ENCODE measurements around the gene TMEM52B. TPM values are rescaled to one million over a fixed set of nuclear protein-coding genes. Genes with fewer than 3 reads are reported as not detected.
"Not testable (repeated sequence)": the region's sequence is repeated elsewhere in the genome, so short reads cannot be mapped to it uniquely, and the experiment has no call there.

The TMEM52B gene
- total RNA-seq, 2 donors from 2014 or later = not detected

DNA sequence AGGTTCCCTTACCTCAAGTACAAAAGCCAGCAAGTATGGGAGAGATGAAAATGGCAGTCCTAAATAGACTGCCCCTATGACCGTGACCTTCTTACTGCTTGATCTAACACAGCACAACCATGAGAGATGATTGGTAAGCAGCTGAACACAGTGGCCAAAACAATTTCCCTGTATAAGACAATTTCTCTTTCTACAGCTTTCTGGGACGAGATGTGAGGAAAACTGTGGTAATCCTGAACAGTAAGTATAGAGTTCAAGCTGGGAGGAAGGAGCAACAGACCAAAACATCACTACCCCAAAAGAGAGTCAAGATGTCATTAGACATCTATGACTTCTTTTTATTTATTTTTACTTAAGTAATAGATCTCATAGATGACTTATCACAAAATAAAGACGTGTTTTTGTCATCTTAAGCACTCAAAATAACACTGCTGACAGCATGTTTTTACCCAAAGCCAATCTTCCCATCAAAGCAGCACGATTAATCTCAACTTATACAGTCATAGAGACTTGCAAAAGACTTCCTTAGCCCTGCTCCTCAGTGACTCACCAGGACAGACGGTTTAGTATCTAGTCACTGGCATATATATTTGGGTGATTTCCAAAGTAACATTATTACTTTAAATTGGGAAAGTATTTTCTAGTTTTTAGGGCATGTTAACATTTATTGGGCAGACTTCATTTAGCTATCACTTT lies 3.7 kb downstream of the TMEM52B start:
- Mint-ChIP-seq H3K27ac (no peak overlapping the region), H3K36me3 (ENCODE audit: low read depth) (peaks cover 3% of the 10 kb centered on the region), H3K4me3 (no peak overlapping the region), H3K27me3 (peaks cover 61% of the 10 kb centered on the region), H3K4me1 (peaks cover 4% of the 10 kb centered on the region)
- peak; percentile 44 for ATAC-seq
- DNase-seq = no peak
- no peaks in the 10 kb centered on the region for H3K9me3 ChIP-seq (ENCODE audit: control insufficient read depth, low read length, poor library complexity, severe bottlenecking)

- no peaks in the 10 kb centered on the region for H3K9me3 ChIP-seq (ENCODE audit: control insufficient read depth, low read length, poor library complexity, severe bottlenecking)
- ATAC-seq (no peak), DNase-seq (no peak)
- Mint-ChIP-seq H3K27ac (no peak overlapping the region), H3K4me3 (no peak overlapping the region), H3K4me1 (peaks cover 4% of the 10 kb centered on the region), H3K27me3 (peaks cover 59% of the 10 kb centered on the region), H3K36me3 (ENCODE audit: low read depth) (no peaks in the 10 kb centered on the region)
Observed at GRCh38 chr12:10184261-10184843, 5.5 kb downstream of the TMEM52B start.

- H3K27ac Mint-ChIP-seq = no peak overlapping the region
- no peak for ATAC-seq
- H3K4me3 Mint-ChIP-seq = no peak overlapping the region
- H3K4me1 Mint-ChIP-seq = peaks cover 8% of the 10 kb centered on the region
- no peaks in the 10 kb centered on the region for H3K36me3 Mint-ChIP-seq (ENCODE audit: low read depth)
- no peaks in the 10 kb centered on the region for H3K9me3 ChIP-seq (ENCODE audit: control insufficient read depth, low read length, poor library complexity, severe bottlenecking)
- H3K27me3 Mint-ChIP-seq = peaks cover 47% of the 10 kb centered on the region
- DNase-seq = no peak
Observed at GRCh38 chr12:10186299-10186698, 7.5 kb downstream of the TMEM52B start.

- not testable (repeated sequence) for H3K4me1 Mint-ChIP-seq; H3K9me3 ChIP-seq (ENCODE audit: control insufficient read depth, low read length, poor library complexity, severe bottlenecking); H3K4me3 Mint-ChIP-seq
Observed at GRCh38 chr12:10186958-10187357, 8.1 kb downstream of the TMEM52B start.

DNA sequence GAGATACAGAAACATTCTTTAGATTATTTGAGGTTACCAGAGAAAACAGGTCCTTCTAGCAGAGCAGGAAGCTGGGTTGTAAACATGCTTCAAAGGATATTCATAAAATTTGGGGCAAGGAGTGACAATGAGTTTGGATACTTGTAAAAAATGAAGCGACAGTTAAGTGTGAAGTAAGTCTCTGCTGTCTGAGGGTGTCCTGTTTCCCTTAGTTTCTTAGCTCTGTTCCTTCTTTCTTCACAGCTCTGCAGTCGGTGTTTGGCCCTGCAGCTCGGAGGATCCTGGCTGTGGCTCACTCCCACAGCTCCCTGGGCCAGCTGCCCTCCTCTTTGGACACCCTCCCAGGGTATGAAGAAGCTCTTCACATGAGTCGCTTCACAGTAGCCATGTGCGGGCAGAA lies 10.8 kb downstream of the TMEM52B start:
- Mint-ChIP-seq H3K4me1 (peaks cover 4% of the 10 kb centered on the region), H3K27ac (no peak overlapping the region), H3K27me3 (peaks cover 46% of the 10 kb centered on the region), H3K4me3 (no peak overlapping the region), H3K36me3 (ENCODE audit: low read depth) (no peaks in the 10 kb centered on the region)
- no peak for ATAC-seq
- no peaks in the 10 kb centered on the region for H3K9me3 ChIP-seq (ENCODE audit: control insufficient read depth, low read length, poor library complexity, severe bottlenecking)
- DNase-seq = no peak

More at GRCh38 chr12:10186958-10187357, 8.1 kb downstream of the TMEM52B start:
- not testable (repeated sequence) for DNase-seq; H3K36me3 Mint-ChIP-seq (ENCODE audit: low read depth); H3K27ac Mint-ChIP-seq; ATAC-seq
- H3K27me3 Mint-ChIP-seq = peaks cover 51% of the 10 kb centered on the region

DNA sequence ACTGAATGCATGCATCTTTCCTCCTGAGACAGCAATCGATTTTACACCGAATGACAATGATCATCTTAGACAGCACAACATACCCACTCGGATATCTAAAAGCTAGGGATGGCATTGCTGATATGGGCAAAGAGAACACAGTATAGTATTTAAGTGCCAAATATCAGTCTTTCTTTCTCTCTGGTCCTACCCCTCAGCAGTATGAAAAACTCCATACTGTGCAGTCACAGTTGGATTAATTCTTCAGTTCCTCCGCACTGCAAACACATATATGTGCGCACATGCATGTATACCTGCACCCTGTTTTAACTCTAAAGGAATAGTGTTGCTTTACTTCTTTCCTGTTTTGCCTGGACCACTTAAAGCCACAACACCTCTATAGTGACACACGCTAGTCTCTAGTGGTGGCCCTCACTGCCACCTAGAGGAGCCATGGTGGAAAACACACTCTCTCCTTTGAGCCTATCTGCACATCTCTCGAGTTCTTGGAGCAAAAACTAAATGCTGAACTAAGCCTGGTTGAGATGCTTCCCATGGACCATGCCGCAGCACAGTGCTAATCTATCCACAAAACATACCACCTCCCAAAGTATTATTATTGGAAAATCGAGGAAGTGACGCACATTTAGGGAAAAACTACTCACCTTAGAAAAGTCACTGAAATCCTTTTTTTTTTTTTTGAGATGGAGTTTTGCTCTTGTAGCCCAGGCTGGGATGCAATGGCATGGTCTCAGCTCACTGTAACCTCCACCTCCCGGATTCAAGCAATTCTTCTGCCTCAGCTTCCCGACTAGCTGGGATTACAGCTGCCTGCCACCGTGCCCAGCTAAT lies 11.9 kb downstream of the TMEM52B start:
- peaks cover 4% of the 10 kb centered on the region for H3K4me1 Mint-ChIP-seq
- no peak overlapping the region for H3K4me3 Mint-ChIP-seq
- peaks cover 52% of the 10 kb centered on the region for H3K27me3 Mint-ChIP-seq
- no peaks in the 10 kb centered on the region for H3K36me3 Mint-ChIP-seq (ENCODE audit: low read depth)
- ATAC-seq (peak; percentile 100), DNase-seq (peak in 2 of 3 donors; percentile 21 to 24)
- H3K9me3 ChIP-seq (ENCODE audit: control insufficient read depth, low read length, poor library complexity, severe bottlenecking) = no peaks in the 10 kb centered on the region
- peak overlapping the region; percentile 41 for H3K27ac Mint-ChIP-seq

- Mint-ChIP-seq H3K4me1 (peaks cover 4% of the 10 kb centered on the region), H3K27me3 (peaks cover 53% of the 10 kb centered on the region), H3K27ac (peak overlapping the region; percentile 41), H3K4me3 (no peak overlapping the region), H3K36me3 (ENCODE audit: low read depth) (no peaks in the 10 kb centered on the region)
- ATAC-seq (no peak), DNase-seq (no peak)
- H3K9me3 ChIP-seq (ENCODE audit: control insufficient read depth, low read length, poor library complexity, severe bottlenecking) = no peaks in the 10 kb centered on the region
Observed at GRCh38 chr12:10191865-10192264, 13.0 kb downstream of the TMEM52B start.

DNA sequence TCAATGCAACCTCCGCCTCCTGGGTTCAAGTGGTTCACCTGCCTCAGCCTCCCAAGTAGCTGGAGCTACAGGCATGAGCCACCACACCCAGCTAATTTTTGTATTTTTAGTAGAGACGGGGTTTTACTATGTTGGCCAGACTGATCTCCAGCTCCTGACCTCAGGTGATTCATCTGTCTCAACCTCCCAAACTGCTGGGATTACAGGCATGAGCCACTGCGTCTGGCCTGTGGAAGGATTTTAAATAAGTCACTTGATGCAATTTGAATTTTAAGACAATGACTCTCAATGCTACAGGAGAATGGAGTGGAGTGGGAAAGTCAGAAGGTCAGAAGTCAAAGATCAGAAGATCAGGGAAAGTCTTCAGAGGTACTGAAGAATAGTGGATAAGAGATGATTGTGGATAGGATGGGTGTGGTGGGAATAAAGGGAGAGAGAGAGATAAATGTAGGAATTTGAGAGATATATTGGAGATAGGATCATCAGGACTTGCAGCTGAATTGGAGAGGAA lies 15.4 kb downstream of the TMEM52B start:
- DNase-seq = no peak
- no peak for ATAC-seq
- Mint-ChIP-seq H3K4me1 (peaks cover 4% of the 10 kb centered on the region), H3K36me3 (ENCODE audit: low read depth) (no peaks in the 10 kb centered on the region), H3K4me3 (no peak overlapping the region), H3K27ac (no peak overlapping the region), H3K27me3 (peaks cover 46% of the 10 kb centered on the region)
- no peaks in the 10 kb centered on the region for H3K9me3 ChIP-seq (ENCODE audit: control insufficient read depth, low read length, poor library complexity, severe bottlenecking)

GRCh38 chr12:10196210-10196609 lies 17.4 kb downstream of the TMEM52B start:
- ATAC-seq (no peak), DNase-seq (no peak)
- H3K9me3 ChIP-seq (ENCODE audit: control insufficient read depth, low read length, poor library complexity, severe bottlenecking) = no peaks in the 10 kb centered on the region
- H3K4me3 Mint-ChIP-seq = no peak overlapping the region
- peaks cover 49% of the 10 kb centered on the region for H3K27me3 Mint-ChIP-seq
- no peaks in the 10 kb centered on the region for H3K4me1 Mint-ChIP-seq
- no peaks in the 10 kb centered on the region for H3K36me3 Mint-ChIP-seq (ENCODE audit: low read depth)
- no peak overlapping the region for H3K27ac Mint-ChIP-seq

DNA sequence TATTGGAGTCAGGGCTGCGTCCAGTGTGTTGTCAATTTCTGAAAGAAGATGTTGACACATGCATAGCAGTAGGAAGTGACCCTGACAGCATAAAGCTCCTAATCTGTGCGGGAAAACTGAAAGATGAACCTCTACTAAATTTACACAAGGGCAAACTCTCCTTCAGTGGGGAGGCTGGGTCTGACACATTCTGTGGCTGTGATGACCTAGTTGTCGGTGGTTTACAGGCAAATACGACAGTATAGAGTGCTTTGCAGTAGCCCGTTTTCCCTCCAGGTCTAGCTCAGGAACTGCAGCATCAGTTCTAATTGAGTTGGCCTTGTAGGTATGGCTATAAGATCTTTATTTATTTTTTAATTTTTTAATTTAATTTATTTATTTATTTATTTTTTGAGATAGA lies 19.0 kb downstream of the TMEM52B start:
- ATAC-seq (no peak), DNase-seq (no peak)
- Mint-ChIP-seq H3K27ac (no peak overlapping the region), H3K27me3 (peaks cover 42% of the 10 kb centered on the region), H3K36me3 (ENCODE audit: low read depth) (peaks cover 2% of the 10 kb centered on the region), H3K4me1 (no peaks in the 10 kb centered on the region), H3K4me3 (no peak overlapping the region)
- no peaks in the 10 kb centered on the region for H3K9me3 ChIP-seq (ENCODE audit: control insufficient read depth, low read length, poor library complexity, severe bottlenecking)

- ATAC-seq; H3K36me3 Mint-ChIP-seq (ENCODE audit: low read depth); H3K27ac Mint-ChIP-seq; H3K9me3 ChIP-seq (ENCODE audit: control insufficient read depth, low read length, poor library complexity, severe bottlenecking); H3K4me1 Mint-ChIP-seq; DNase-seq; H3K4me3 Mint-ChIP-seq: not testable (repeated sequence)
- peaks cover 20% of the 10 kb centered on the region for H3K27me3 Mint-ChIP-seq
Observed at GRCh38 chr12:10204495-10204894, 25.7 kb downstream of the TMEM52B start.

GRCh38 chr12:10205220-10205807 lies 26.5 kb downstream of the TMEM52B start:
- peaks cover 2% of the 10 kb centered on the region for H3K4me1 Mint-ChIP-seq
- H3K27me3 Mint-ChIP-seq = peaks cover 12% of the 10 kb centered on the region
- no peak overlapping the region for H3K4me3 Mint-ChIP-seq
- H3K9me3 ChIP-seq (ENCODE audit: control insufficient read depth, low read length, poor library complexity, severe bottlenecking) = no peaks in the 10 kb centered on the region
- no peak overlapping the region for H3K27ac Mint-ChIP-seq
- no peak for ATAC-seq
- peaks cover 2% of the 10 kb centered on the region for H3K36me3 Mint-ChIP-seq (ENCODE audit: low read depth)
- DNase-seq = no peak

- Mint-ChIP-seq H3K27ac (no peak overlapping the region), H3K4me3 (no peak overlapping the region), H3K36me3 (ENCODE audit: low read depth) (no peaks in the 10 kb centered on the region), H3K4me1 (peaks cover 6% of the 10 kb centered on the region), H3K27me3 (peaks cover 7% of the 10 kb centered on the region)
- ATAC-seq (no peak), DNase-seq (no peak)
- no peaks in the 10 kb centered on the region for H3K9me3 ChIP-seq (ENCODE audit: control insufficient read depth, low read length, poor library complexity, severe bottlenecking)
Observed at GRCh38 chr12:10207136-10207535, 28.3 kb downstream of the TMEM52B start.
